ENCODE measurements around the gene SELENOF.
"Not testable (repeated sequence)": the region's sequence is repeated elsewhere in the genome, so short reads cannot be mapped to it uniquely, and the experiment has no call there.

The SELENOF gene

GRCh38 chr1:86915737-86916235, 1.9 kb upstream of the SELENOF start:
- no peak for DNase-seq

DNA sequence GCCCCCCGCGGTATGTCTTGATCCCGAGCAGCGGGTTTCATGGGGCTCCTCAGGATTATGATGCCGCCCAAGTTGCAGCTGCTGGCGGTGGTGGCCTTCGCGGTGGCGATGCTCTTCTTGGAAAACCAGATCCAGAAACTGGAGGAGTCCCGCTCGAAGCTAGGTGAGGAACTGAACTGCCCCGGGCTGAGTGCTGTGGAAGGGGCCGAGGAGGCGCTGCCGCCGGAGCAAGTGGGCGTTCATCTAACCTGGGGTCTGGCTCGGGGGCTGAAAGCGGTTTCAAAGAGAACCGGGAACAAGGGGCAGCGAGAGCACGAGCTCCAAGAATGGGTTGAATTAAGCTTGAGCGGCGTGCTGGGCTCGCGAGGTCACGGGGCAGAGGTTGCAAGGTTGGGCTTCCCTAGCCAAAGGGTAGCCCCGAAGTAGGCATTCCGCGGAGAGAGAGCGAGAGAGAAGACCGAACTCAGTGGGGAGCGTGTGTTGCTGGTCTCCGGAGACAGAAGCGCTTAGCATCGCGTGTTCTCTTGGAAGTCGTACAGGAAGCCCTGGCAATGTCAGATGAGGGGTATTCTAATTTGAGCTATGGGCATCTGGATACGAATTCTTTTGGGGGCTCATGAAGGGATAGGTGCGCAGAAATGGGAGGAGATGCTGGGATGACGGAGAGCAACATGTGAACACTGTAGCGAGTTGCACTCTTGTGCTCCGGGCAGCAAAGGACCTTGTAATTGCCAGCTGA, 1.2 kb upstream of the SELENOF start:
- DNase-seq: peak; percentile 88

- DNase-seq: no peak
These were observed 673 bp upstream of the SELENOF start, which contains the start of gene HS2ST1 for GRCh38 chr1:86914601-86914997. Gene HS2ST1 (plus strand): TSS chr1:86914635.

- no peak for DNase-seq
These were observed 479 bp downstream of the SELENOF start for GRCh38 chr1:86913399-86913895.

GRCh38 chr1:86912281-86912900, 1.5 kb downstream of the SELENOF start:
- no peak for DNase-seq

GRCh38 chr1:86906419-86906818, 7.5 kb downstream of the SELENOF start:
- no peak for DNase-seq

GRCh38 chr1:86905875-86906274, 8.1 kb downstream of the SELENOF start:
- DNase-seq: no peak

- DNase-seq: not testable (repeated sequence)
These were observed 14.5 kb downstream of the SELENOF start for GRCh38 chr1:86899401-86899800.

GRCh38 chr1:86888327-86888726, 25.6 kb downstream of the SELENOF start:
- DNase-seq: no peak

- no peak for DNase-seq
These were observed 26.3 kb downstream of the SELENOF start for GRCh38 chr1:86887479-86888162.

GRCh38 chr1:86875722-86876121, 38.2 kb downstream of the SELENOF start:
- no peak for DNase-seq

GRCh38 chr1:86872086-86872485, 41.8 kb downstream of the SELENOF start:
- DNase-seq: no peak

GRCh38 chr1:86871001-86871400, 42.9 kb downstream of the SELENOF start:
- no peak for DNase-seq

DNA sequence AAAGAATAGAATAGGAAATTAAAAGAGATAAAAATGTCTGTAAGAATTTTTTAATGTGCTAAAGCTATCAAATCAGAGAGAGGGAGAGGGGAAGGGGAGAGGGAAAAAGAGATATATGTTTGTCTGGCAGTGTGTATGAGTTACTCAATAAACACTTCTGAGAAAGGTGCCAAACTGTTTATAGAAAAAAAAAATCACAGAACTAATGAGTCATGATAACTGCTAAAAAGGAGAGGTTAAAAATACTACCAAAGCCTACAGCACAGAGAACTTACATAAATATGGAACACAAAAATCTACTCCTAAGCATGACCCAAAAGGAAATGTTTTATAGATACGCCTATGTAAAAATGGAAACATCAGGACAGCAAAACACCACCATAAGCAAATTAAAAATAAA, 45.4 kb downstream of the SELENOF start:
- DNase-seq: no peak

- not testable (repeated sequence) for DNase-seq
These were observed 46.6 kb downstream of the SELENOF start for GRCh38 chr1:86867278-86867677.

GRCh38 chr1:86866665-86867064, 47.3 kb downstream of the SELENOF start:
- DNase-seq: no peak

GRCh38 chr1:86865973-86866637, 47.8 kb downstream of the SELENOF start:
- no peak for DNase-seq

DNA sequence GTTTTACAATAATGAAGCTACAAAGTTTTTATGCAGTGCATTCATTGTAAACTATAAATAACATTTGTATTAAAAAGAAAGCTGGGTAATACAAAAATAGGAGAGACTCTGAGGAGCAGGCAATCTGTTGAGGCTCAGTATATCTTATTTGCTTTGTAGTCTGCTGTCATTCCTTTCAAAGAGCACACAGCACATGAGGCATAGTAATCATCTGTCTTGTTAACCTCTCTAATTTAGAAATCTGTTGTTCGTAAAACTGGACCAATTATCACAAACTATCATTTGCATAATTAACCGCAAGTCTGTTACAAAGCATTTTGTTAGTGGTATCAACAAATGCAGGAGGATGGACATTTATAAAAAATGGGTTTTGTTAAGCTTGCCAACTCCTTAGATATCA, 51.0 kb downstream of the SELENOF start:
- DNase-seq: no peak

DNA sequence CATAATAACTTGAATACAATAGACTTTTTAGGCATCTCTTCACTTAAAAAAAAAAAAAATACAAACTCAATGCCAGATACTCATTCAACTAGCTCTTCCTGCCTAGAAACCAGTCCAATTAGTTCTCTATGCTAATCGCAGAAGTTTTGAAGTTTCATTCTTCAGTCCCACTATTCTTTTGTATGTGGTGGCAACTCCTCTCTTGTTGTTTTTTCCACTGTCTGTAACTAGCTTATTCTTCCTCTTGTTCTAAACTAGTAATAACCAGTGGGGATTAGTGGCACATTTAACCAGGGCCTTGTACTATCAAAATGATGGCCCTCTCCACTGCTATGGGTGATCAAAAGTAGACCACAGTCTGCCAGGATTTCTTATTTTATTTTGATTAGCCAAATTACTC, 52.5 kb downstream of the SELENOF start:
- DNase-seq: no peak

DNA sequence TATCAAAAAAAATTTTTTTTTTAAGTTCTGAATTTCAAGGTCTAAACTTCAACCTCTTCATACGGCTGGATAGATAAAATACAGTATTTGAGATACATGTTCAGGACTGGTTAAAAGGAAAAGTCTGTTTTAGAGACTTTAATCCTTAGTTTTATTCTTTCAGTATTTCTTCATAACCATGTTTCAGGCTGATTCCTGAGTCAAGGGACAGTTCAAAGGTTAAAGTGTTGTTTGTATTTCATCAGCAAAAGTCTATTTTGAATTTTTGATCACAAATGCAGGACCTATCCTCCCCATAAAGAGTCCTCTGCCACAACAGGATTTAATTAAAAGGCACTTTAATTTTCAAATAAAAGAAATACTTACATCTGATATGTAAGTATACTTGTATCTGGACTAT, 53.5 kb downstream of the SELENOF start:
- DNase-seq: no peak

GRCh38 chr1:86860020-86860419, 53.9 kb downstream of the SELENOF start:
- no peak for DNase-seq

- DNase-seq: no peak
These were observed 55.2 kb downstream of the SELENOF start for GRCh38 chr1:86858524-86859261.

Data from eye (tissue), 1 donor.